Chondrocyte (in vitro differentiated cells): ENCODE results near the gene PHYH. TPM values are rescaled to one million over a fixed set of nuclear protein-coding genes. Genes with fewer than 3 reads are reported as not detected.
A peak's percentile ranks its signal among the peaks of the same experiment; 100 is the strongest.

Source experiments
- DNase-seq: peaks from one replicate; pipeline ENCODE4 v3.0.0; 2021; ENCODE audit warnings: mixed read lengths, low spot score
- H3K27ac Mint-ChIP-seq: one replicate; pipeline ENCODE4 v1.8.0; 2021; ENCODE audit warnings: mild to moderate bottlenecking, moderate library complexity, mixed read lengths; ENCODE audit not compliant: unreplicated experiment
- H3K27me3 Mint-ChIP-seq: 2 replicates; pipeline ENCODE4 v1.8.0; 2021; ENCODE audit warnings: low read depth, mixed read lengths
- H3K36me3 Mint-ChIP-seq: 2 replicates; pipeline ENCODE4 v1.8.0; 2021; ENCODE audit warnings: low read depth, mixed read lengths
- H3K4me1 Mint-ChIP-seq: 2 replicates; pipeline ENCODE4 v1.8.0; 2021; ENCODE audit warnings: low read depth, mild to moderate bottlenecking, mixed read lengths
- H3K4me3 Mint-ChIP-seq: one replicate; pipeline ENCODE4 v1.8.0; 2021; ENCODE audit warnings: mild to moderate bottlenecking, moderate library complexity, mixed read lengths; ENCODE audit not compliant: unreplicated experiment
- H3K9me3 Mint-ChIP-seq: 2 replicates; pipeline ENCODE4 v1.8.0; 2021; ENCODE audit warnings: low read depth, mixed read lengths
- total RNA-seq: library from RNA; stranded (reverse); gene quantifications from 3 replicates; pipeline ENCODE4 v1.2.1, GENCODE V29; 2021
- TF ChIP-seq, protein P1 (sequence below): fragments of 200-600 bp; sonication (generic); IDR thresholded peaks from 2 replicates; pipeline ENCODE4 v1.5.0; 2021; ENCODE audit warnings: antibody characterized with exemption, mild to moderate bottlenecking, moderate library complexity

Gene PHYH
- total RNA-seq, 1 donor from 2014 or later, result 24.9 TPM

DNA sequence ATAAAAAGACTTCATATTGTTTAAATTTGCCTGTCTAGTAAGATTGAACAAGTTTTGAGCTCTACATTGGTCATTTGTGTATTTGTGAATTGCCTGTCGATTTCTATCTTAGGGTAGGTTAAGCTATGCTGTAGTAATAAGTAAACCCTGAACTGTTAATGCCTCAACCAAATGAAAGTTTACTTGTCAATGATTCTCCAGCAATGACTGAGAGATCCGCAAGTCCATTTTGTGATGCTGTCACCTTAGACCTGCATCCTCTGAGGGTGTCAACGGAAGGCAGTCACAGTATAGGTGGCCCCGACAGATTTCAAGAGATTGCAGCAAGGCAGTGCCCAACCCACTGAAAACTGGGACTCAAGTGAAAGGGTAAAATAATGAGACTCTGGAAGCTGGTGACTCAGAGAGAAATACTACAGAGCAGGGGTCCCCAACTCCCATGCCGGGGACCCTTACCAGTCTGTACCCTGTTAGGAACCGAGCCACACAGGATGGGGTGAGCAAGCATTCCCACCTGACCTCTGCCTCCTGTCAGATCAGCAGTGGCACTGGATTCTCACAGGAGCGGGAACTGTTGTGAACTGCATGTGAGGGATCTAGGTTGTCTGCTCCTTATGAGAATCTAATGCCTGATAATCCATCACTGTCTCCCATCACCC is 10.8 kb upstream of the PHYH start:
- no peak overlapping the region for H3K4me3 Mint-ChIP-seq
- no peaks in the 10 kb centered on the region for H3K27me3 Mint-ChIP-seq
- H3K36me3 Mint-ChIP-seq, result no peaks in the 10 kb centered on the region
- H3K4me1 Mint-ChIP-seq, result no peaks in the 10 kb centered on the region
- H3K27ac Mint-ChIP-seq, result no peak overlapping the region
- no peaks in the 10 kb centered on the region for H3K9me3 Mint-ChIP-seq
- no peak for DNase-seq
- TF ChIP-seq, protein P1, sequence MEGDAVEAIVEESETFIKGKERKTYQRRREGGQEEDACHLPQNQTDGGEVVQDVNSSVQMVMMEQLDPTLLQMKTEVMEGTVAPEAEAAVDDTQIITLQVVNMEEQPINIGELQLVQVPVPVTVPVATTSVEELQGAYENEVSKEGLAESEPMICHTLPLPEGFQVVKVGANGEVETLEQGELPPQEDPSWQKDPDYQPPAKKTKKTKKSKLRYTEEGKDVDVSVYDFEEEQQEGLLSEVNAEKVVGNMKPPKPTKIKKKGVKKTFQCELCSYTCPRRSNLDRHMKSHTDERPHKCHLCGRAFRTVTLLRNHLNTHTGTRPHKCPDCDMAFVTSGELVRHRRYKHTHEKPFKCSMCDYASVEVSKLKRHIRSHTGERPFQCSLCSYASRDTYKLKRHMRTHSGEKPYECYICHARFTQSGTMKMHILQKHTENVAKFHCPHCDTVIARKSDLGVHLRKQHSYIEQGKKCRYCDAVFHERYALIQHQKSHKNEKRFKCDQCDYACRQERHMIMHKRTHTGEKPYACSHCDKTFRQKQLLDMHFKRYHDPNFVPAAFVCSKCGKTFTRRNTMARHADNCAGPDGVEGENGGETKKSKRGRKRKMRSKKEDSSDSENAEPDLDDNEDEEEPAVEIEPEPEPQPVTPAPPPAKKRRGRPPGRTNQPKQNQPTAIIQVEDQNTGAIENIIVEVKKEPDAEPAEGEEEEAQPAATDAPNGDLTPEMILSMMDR, result no peak

DNA sequence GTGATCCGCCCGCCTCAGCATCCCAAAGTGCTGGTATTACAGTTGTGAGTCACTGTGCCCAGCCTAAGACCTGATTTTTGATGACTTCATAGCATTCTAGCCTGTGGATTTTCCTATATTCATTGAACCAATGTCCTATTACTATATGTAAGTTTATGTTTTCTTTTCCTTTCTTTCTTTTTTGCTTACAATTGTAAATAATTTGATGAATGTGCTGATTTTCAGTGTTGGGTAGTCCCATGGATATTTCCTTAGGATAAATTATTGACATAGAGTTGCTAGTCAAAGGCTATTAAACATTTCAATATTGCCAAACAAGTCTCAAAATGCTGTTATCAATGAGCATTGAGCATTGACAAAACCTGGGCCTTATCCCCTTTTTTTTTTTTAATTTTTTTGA is 9.9 kb upstream of the PHYH start:
- no peaks in the 10 kb centered on the region for H3K4me1 Mint-ChIP-seq
- no peak overlapping the region for H3K4me3 Mint-ChIP-seq
- DNase-seq, result no peak
- no peak overlapping the region for H3K27ac Mint-ChIP-seq
- H3K27me3 Mint-ChIP-seq, result no peaks in the 10 kb centered on the region
- H3K36me3 Mint-ChIP-seq, result no peaks in the 10 kb centered on the region
- no peaks in the 10 kb centered on the region for H3K9me3 Mint-ChIP-seq
- TF ChIP-seq, protein P1, result no peak

DNA sequence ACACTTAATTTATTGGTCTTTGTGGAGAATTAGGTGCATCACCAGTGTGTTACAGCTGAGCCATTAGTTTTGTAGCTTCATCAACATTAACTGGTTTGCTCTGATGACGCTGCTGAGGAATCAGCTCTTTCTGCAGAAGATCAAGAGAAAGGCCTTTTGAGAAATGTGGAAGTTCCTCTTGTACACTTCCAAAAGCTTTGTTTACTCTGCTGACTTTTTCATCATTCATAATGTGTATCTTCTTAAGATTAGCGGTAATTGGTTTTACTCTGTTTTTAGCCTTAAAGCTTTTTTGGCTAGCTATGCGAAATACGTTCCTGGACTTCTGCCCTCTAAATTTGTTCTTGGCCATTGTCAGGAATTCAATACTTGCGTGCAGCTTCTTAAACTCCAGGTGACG is 8.2 kb upstream of the PHYH start:
- Mint-ChIP-seq H3K27me3 (no peaks in the 10 kb centered on the region), H3K9me3 (no peaks in the 10 kb centered on the region), H3K36me3 (no peaks in the 10 kb centered on the region), H3K4me3 (no peak overlapping the region), H3K27ac (no peak overlapping the region), H3K4me1 (no peaks in the 10 kb centered on the region)
- no peak for DNase-seq
- TF ChIP-seq, protein P1, result no peak

DNA sequence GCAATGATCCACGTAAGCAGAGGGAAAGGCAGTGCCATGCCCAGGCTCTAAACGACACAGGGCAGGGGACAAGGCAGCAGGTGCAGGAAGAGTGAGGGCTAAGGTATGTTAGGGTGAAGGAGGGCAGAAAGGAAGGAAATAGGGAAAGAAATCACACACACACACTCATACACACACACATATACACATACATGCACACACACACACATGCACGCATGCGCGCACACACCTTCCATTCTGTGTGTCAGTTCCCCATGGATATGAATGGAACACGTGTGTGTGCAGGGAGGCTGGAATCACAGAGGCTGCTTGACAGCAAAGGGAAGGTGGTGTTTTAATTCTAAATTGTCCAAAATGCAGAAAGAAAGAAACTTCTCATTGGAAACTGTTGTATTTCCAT is 6.2 kb upstream of the PHYH start:
- TF ChIP-seq, protein P1, result no peak
- Mint-ChIP-seq H3K27ac (no peak overlapping the region), H3K27me3 (no peaks in the 10 kb centered on the region), H3K9me3 (no peaks in the 10 kb centered on the region), H3K4me1 (peaks cover 12% of the 10 kb centered on the region), H3K36me3 (no peaks in the 10 kb centered on the region), H3K4me3 (no peak overlapping the region)
- DNase-seq, result no peak

DNA sequence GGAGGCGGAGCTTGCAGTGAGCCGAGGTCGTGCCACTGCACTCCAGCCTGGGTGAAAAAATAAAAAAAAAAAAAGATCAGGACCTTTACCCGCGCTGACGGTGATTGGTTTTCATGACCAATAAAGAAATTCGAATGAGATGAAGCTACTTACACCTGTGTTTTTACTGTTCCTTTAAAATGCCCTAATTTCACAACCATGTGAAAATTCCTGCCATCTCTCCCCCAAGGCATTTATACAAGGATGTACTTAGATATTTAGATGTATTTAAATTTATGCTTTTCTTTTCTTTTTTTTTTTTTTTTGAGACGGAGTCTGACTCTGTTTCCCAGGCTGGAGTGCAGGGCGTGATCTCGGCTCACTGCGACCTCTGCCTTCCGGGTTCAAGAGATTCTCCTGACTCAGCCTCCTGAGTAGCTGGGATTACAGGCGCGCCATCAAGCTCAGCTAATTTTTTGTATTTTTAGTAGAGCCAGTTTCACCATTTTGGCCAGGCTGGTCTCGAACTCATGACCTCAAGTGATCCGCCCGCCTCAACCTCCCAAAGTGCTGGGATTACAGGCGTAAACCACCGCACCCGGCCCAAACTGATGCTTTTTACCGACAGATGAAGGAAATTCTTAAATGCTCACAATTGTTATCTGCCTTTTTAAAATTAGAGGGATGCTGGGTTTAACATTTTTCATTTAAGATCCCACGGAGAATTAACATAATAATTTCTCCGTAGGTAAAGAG is 3.1 kb upstream of the PHYH start:
- H3K27me3 Mint-ChIP-seq, result no peaks in the 10 kb centered on the region
- H3K27ac Mint-ChIP-seq, result no peak overlapping the region
- H3K4me1 Mint-ChIP-seq, result peaks cover 24% of the 10 kb centered on the region
- no peaks in the 10 kb centered on the region for H3K9me3 Mint-ChIP-seq
- H3K36me3 Mint-ChIP-seq, result no peaks in the 10 kb centered on the region
- no peak for DNase-seq
- H3K4me3 Mint-ChIP-seq, result peak overlapping the region; percentile 79
- TF ChIP-seq, protein P1, result no peak
